Measurements from ENCODE around the gene BAZ1A. TPM values are rescaled to one million over a fixed set of nuclear protein-coding genes. Genes with fewer than 3 reads are reported as not detected.

BAZ1A gene
- total RNA-seq, 1 experiment from 2014 or later, result 28.2 TPM

GRCh38 chr14:34713122-34713680, 162.0 kb downstream of the BAZ1A start (continued):
- TF ChIP-seq CTCF (IDR thresholded peaks at IDR 0.05) (no peak), JAZF1 (CRISPR knock-in tag; IDR thresholded peaks at IDR 0.05) (no peak), USF1 (CRISPR knock-in tag; IDR thresholded peaks at IDR 0.05) (no peak)

- Mint-ChIP-seq H3K36me3 (peaks cover 11% of the 10 kb centered on the region), H3K4me1 (peaks cover 10% of the 10 kb centered on the region), H3K27me3 (ENCODE audit: low read depth) (peaks cover 15% of the 10 kb centered on the region), H3K4me3 (no peak overlapping the region), H3K9me3 (no peaks in the 10 kb centered on the region), H3K27ac (no peak overlapping the region)
- ATAC-seq (no peak), DNase-seq (ENCODE audit: low spot score) (no peak)
- ChIA-PET CTCF (interaction anchor here (1.0 to 3.1 kb wide), 2 partner anchors 9 to 11 kb away, joined by 6 to 35 read pairs; no protein-coding TSS in a partner anchor), POLR2A (no interaction called here)
- 0 out of 2 replicates have a peak, but pooled peaks have one; percentile 8 for TF ChIP-seq GABPB1 (CRISPR knock-in tag; IDR thresholded peaks at IDR 0.05)
- TF ChIP-seq JUN (CRISPR knock-in tag; IDR thresholded peaks at IDR 0.05), result no peak
Observed at GRCh38 chr14:34711796-34712712, 163.1 kb downstream of the BAZ1A start.

- ChIA-PET CTCF (interaction anchor here (0.8 to 5.4 kb wide), 2 partner anchors 11 to 18 kb away, joined by 3 to 35 read pairs; no protein-coding TSS in a partner anchor), POLR2A (no interaction called here)
- no peak overlapping the region for H3K27ac Mint-ChIP-seq
- no peak for TF ChIP-seq E2F5 (CRISPR knock-in tag; IDR thresholded peaks at IDR 0.05)
- no peak for TF ChIP-seq USF1 (CRISPR knock-in tag; IDR thresholded peaks at IDR 0.05)
- TF ChIP-seq CTCF (IDR thresholded peaks at IDR 0.05), result no peak
- no peak for TF ChIP-seq ATF6 (CRISPR knock-in tag; IDR thresholded peaks at IDR 0.05)
- no peak for TF ChIP-seq ZBTB21 (CRISPR knock-in tag; IDR thresholded peaks at IDR 0.05; ENCODE audit: borderline replicate concordance)
- no peak for TF ChIP-seq ATF1 (CRISPR knock-in tag; IDR thresholded peaks at IDR 0.05)
- peaks cover 10% of the 10 kb centered on the region for H3K4me1 Mint-ChIP-seq
- H3K36me3 Mint-ChIP-seq, result peaks cover 11% of the 10 kb centered on the region
- no peaks in the 10 kb centered on the region for H3K9me3 Mint-ChIP-seq
- ATAC-seq, result no peak
- H3K4me3 Mint-ChIP-seq, result no peak overlapping the region
- no peak for DNase-seq (ENCODE audit: low spot score)
- peaks cover 14% of the 10 kb centered on the region for H3K27me3 Mint-ChIP-seq (ENCODE audit: low read depth)
Observed at GRCh38 chr14:34711169-34711568, 164.0 kb downstream of the BAZ1A start.

All from WTC11 (cell line).